T-helper 1 cell treated with Interleukin-12 subunit alpha and Interleukin-12 subunit beta and Interleukin-4 antibody, amounts not matched to agents 30 ng/mL and 1 ng/mL, for 36 hours (primary cell): ENCODE measurements around the gene CCDC82. TPM values are rescaled to one million over a fixed set of nuclear protein-coding genes. Genes with fewer than 3 reads are reported as not detected.

Source experiments
- intact Hi-C: fragments of 100-400 bp; cut with micrococcal nuclease; formaldehyde crosslinking; loops from one replicate; pipeline ENCODE4 v1.15.1; 2024
- total RNA-seq: library from RNA; stranded (reverse); gene quantifications from 2 replicates; pipeline ENCODE4 v1.2.3, GENCODE V29; 2022

CCDC82 gene
- total RNA-seq, 1 donor from 2014 or later = 33.0 TPM

DNA sequence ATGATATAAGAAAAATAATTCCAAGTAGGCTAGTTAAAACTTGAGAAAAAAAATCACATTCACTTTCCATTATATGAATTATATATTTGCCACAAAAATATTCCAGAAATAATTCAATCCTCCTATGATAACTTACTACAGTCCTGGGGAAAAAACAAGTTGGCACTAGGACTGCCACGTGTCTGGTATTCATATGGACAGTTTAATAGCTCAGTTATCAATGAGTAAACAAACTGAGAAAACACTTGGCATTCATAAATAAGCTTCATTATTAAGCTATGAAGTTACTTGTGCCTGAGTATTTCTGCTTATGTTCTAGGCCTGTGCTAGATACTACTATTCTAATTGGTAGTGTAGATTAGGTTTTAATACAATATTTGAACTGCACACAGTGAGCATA, 24.2 kb downstream of the CCDC82 start:
- intact Hi-C loops = no loop called here

DNA sequence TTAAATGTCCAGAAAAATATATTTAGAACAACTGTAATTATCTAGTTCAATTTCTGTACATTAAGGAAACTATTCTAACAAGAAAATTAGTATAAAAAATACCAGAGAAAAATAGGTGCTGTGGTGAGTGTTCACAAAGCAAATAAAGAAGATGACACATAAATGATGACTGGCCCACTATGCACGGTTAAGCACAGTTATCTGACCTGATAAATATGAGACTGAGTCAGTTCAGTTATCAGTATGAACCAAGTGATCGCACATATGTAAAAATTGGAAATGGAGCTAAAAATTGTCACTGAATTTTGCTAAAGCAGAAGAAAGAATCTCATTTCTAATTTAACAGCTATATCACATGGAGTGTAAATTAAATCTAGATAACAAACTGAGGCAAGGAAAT, 27.9 kb downstream of the CCDC82 start:
- intact Hi-C loops = no loop called here

DNA sequence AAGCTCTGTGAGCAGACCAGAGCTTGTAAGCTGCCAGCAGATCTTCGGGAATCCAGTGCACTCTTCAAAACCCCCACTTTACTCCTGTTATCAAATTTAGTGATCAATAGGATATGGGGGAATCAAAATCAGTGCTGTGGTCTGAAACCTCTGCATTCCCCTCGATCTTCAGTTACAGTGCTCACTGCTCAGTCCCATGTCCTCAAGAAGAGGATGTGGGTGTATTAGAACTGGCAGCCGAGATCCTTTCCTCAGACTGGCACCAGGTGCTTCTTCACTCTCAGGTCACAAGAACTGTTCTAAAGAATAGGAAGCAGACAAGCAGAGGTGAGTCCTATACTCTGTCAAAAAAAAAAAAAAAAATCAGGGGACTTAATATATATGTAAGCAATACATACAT, 31.4 kb downstream of the CCDC82 start:
- intact Hi-C loops = no loop called here

DNA sequence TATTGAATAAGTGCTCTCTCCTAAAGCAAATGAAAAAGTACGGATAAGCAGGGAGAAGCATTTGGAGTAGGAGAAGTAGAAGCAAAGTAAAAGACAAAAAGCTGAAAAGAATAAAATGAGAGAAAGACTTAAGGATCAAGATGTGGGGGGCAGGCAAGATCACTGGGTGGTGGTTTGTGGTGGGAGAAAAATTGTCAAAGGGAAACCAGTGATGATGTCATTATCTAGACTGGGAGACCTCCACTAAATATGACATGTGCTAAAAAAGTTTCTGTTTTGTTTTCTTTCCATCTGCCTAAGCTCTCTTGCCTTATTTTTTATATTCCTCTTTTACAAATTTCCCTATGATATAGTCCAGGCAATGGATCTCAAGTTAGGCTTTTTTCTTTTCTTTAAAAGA, 31.9 kb downstream of the CCDC82 start:
- intact Hi-C loops = no loop called here

DNA sequence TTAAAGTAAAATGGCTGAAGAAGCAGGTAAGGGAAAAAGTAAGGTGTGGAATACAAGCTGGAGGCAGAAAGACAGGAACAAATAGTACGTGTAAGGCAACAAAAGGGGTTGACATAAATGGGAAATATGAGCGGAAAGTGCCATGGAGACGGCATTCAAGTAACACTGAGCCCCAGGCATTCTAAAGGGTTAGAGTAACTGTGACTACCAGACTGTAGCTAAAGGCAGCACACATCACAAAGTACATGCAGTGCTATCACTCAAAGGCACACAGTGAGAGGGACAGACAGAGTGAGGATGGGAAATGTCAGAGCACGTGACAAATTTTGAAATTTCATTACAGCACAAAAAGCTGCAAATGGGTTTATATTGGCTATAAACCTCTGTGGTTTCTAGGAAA, 32.9 kb downstream of the CCDC82 start:
- intact Hi-C loops = no loop called here

DNA sequence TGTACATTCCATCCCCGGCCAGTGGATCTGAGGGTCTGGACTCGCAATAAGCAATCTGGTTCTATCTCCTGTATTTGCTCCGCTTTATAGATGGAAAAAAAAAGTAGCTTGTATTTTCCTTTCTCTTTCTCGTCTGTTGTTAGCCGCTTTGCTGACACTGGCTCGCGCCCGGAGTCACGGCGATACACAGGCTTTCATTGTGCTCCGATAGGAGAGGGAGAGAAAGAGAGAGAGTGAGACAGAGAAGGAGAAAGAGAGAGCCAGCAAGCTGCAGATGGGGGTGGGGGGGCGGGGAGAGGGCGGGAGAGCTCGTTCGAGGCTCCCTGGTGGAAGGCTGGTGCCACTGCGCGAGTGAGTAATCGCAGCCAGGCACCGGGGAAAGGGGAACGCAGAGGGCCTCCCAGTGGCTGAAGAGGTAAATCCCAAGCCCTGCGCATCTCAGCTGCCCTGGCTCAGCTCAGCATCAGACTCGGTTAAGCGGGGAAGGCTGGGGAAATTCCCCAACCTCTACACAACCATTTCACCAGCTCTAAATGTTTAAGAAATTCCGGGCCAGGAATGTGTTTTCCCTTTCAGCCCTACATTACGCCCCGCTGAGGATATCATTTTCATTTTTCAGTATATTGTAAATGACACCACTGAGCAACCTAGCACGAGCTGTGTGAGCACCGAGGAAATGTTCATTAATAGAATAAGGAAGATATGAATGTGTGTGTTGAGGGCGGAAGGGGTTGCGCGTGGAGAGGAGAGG, 46.6 kb downstream of the CCDC82 start, which contains the start of gene MAML2:
Gene MAML2, minus strand, starts transcription at position 235 of the 751 bp plus-strand sequence. CDS start 1,300 bp downstream, outside the sequence.
- intact Hi-C loops = loop anchor here (1.0 to 5.0 kb wide), 20 partner anchors 36 to 1800 kb away; partner anchors contain the start of genes CCDC82, ENDOD1, FAM76B and FUT4

DNA sequence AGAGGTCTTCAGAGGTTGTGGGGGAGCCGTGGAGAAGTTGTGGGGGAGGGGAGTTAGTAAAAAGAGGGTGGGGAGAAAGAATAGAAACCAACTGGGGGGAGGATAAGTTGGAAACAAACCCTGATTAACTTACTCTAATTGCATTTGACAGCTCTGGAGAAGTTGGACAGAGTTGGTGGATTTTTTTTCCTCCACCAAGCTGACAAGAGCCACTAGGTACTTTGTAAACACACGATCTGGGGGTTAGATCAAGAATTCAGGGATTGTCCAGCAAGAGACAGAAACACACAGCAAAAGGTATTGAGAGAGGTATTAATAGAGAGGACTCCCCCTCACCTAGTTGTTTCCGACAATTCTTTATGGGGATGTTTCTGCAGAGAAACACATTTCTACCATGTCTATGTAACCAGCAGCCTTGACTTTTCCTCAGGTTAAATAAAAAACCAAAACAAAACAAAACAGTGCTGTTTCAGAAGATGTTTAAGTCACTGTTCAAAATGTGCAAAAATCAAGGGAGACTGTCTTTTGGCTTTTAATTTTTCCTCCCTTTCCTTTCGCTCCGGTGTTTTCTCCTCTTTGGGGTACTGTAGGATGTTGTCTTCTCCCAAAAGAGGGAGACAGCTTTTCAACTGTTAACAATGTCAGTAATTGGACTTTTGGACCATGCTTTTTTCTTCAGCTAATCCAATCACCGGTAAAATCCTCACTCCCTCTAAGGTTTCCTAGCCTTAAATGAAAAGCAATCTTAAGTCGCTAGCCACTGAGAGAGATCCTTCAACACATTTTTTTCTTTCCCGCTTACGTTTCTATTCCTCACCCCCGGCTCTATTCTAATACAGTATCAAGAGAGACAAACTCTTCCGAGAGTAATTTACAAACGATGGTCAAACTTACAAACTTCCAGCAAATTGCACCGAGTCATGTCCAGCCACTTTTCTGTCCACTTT, 47.4 kb downstream of the CCDC82 start:
- intact Hi-C loops = loop anchor here (1.0 to 5.0 kb wide), 7 partner anchors 127 to 1799 kb away; partner anchors contain the start of genes ENDOD1, FUT4 and SESN3

DNA sequence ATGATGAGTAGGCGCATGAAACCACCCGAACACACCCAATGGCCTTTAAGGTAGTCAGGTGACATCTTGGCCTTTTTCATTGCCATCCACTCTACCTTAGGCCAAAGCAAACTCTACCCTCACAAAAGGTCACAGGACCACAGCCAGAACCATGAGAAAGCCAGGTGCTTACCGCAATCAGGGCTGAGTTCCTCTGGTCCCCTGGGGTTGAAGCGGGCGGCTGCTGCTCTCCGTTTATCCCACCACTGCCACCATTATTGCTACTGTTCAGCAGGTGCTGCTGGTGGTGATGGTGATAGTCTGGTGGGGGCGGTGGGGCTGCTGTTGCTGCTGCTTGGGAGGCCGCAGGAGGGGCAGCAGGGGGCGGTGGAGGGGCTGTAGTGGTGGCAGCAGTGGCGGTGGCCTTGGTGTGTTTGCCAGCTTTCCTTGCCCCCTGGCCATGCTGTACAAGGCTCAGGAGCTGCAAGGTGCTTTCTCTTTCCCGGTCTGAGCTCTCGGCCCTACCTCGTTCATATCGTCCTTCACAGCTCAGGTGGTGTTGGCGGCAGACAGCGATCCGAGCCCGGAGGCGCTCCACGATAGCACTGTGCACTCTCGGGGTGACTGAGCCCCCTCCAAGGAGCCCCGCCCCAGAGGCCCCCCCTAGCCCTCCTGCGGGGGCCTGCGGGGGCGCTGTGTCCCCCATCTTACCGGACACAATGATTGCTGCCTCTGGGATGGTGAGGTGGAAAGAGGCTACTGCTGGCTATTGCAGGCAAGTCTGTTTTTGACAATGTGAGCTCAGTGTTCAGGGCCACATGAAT, 48.3 kb downstream of the CCDC82 start:
- intact Hi-C loops = loop anchor here (1.0 to 5.0 kb wide), 10 partner anchors 8 to 1799 kb away; partner anchors contain the start of genes ENDOD1, FUT4 and SESN3

DNA sequence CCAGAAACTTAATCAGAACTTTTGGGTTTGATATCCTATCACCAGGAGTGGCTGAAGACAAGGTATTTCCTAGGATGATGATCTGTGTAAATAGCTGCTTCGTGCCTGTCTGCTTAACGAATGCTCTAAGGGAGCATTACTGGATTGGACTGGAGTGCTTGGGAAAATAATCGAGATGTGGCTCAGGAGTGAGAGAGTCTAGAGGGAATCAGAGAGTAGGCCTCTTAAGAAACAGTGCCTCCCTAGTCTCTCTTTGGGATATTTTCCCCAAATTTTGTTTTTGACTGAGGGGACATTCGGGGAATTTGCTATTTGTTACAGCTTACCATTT, 49.2 kb downstream of the CCDC82 start:
- intact Hi-C loops = loop anchor here (5.0 kb wide), 2 partner anchors 1108 to 1253 kb away; partner anchors contain the start of genes ENDOD1 and SESN3

DNA sequence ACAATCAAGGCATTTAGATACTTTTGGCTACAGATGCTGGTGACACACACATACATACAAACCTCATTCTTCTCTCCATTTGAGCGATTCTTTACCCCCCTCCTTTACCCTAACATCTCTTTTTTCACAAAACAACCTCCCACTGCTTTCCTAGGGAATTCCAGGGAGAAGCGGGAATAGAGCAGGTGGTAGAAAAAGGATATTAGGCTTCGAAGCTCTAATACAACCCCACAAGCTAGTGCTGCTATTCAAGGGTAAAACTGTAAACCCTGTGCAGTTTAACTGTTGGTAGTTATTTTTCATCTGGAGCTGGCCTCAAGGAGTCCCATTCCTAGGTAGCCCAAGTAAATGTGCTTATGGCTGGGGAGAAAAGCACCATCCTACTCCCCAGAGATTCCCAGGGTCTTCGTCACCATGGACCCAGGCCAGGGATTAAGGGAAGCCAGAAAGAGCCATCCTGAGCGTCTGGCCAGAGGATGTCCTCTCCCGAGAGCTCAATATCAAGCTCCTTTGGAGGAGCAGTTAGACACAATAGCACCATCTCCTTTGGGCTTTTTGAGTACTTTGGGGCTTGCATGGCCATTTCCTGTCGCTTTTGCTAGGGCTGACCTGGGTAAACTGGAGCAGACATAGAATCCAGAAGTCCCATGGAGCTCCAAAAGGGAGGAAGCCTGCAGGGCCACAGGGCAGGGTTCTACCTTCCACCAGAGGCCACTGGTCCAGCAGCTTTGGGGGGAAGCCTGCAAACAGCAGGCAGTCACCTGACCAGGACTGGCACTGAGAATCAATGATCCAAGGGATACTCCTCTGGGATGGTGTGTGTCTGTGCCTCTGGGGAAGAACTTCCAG, 49.8 kb downstream of the CCDC82 start:
- intact Hi-C loops = loop anchor here (1.0 to 5.0 kb wide), 5 partner anchors 25 to 1253 kb away; partner anchors contain the start of genes ENDOD1 and SESN3

DNA sequence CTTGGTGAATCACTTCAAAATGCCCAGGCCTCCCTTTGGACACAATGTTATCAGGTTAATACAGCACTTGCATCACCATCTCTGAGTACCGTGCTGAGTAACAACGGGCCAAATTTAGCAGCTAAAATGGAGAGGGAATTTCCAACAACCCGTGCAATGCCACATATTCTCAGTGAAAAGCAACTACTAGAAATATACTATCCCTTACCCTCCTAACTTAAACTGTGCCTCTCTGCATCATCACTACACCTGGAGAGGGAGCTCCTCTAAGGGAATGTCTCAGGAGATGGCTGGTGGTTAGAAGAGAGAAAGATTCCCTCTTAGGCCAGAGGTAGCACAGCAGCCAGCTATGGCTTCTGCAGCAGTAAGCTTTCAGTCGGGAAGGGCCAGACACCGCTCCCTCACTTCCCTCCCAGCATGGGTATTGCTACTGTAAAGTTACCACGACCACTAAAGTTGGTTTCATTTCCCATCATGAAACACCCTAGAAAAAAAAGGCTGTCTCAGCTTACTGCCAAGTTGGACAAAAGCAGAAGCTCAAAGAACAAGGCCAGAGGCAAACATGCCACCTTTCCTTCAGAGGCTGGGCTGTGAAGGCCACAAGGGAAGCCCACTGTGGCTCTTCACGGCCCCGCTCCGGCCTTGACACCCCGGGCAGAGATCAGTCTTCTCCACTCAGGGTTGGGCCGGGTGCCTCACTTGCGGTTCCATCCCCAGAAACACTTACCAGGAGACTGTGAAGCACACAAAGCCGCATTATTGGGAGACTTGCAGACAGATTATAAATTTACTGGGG, 50.6 kb downstream of the CCDC82 start:
- intact Hi-C loops = loop anchor here (1.0 to 2.0 kb wide), 3 partner anchors 24 to 548 kb away; no protein-coding TSS in a partner anchor

DNA sequence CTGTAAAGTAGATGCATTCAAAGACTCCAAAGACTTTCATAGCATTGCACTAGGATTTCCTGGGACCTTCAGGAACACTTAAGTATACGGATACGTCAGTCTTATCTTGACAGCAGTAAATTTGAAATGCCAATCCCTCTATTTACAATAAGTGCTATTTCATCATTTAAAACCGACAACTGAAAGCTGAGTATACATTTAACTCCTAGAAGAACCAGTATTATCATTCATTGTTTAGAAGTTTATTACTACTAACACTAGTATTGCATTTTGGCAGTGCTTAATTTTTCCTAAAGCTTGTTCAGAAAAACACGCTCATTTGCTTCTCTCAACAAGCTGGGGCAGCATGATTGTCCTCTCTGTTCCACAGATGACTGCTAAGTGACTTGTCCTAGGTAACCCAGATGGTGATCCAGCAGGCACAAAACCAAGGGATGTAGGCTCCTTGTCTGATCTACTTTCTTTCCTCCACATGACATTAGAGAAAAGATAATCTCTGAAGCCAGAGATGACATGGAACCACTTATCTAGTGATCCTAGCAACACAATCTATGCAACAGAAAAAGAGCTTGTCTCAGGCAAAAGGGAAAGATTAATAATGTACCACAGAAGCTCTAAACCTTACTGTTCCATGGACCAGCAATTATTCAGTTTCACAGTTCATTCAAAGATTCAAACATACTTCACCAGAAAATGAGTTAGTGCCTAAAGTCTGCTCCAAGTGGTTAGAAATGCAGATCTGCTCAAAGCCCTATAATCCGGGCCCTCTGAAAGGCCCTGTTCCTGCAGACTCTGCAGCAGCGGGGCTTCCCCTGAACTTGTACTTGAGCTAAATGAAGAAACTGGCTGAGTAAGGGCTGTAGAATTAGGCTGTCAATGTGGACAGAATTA, 51.9 kb downstream of the CCDC82 start:
- intact Hi-C loops = loop anchor here (2.0 kb wide), 1 partner anchor 23 kb away; no protein-coding TSS in a partner anchor

DNA sequence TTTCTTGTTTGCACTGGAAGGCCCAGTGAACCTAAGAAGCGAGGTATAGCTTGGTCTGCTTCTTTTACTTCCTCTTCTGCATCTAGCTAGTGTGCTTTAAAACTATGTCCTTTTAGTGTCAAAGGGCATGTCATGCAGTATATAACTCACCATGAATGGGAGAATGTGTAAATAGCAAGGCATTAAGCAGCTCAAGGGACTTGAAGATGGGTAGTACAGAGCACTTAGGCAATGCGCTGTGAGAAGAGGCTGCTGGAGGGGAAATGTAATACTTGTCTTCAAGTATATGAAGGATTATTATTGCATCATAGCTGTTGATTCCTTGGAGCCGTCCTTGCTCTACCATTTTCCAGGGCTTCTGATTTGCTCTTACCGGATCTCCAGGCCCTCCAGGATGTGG, 54.3 kb downstream of the CCDC82 start:
- intact Hi-C loops = no loop called here

DNA sequence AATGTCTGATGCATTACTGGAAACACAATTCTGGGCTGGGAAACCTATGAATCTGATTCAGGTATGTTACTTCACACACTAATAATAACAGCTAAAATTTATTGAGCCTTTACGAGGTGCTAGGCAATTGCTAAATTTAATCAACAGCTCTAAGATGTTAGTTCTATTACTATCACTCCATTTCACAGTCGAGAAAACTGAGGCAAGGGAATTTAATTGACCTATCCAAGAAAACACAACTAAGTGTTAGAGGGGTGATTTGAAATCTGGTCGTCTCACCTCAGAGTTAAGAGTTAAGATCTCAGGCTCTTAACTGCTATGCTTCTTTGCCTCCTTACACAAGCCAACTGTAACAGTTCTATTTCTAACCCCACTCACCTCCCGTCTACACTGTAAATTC, 55.5 kb downstream of the CCDC82 start:
- intact Hi-C loops = no loop called here

DNA sequence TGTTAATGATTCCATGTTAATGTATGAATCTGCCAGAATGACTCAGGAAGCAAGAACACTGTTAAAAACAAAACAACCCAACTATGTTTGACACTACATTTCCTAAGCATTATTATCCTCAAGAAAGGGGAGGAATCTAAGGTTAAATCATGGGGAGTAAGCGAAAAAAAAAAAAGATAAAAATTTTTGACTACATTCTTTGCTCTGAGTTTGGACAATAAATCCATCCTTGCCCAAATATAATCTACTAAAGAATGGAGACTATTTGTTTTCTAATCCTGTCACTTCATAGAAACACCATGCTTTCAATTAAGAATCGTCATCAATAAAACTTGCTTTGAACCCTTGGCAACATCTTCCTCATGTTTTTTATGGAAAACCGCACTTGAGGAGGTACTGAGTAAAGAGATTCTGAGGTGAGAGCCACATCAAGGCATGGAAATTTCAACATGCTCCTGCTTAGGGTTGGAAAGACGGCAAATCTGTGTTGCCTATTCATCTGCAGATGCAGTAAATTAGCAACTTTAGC, 56.5 kb downstream of the CCDC82 start:
- intact Hi-C loops = loop anchor here (1.0 kb wide), 1 partner anchor 8 kb away; no protein-coding TSS in a partner anchor

DNA sequence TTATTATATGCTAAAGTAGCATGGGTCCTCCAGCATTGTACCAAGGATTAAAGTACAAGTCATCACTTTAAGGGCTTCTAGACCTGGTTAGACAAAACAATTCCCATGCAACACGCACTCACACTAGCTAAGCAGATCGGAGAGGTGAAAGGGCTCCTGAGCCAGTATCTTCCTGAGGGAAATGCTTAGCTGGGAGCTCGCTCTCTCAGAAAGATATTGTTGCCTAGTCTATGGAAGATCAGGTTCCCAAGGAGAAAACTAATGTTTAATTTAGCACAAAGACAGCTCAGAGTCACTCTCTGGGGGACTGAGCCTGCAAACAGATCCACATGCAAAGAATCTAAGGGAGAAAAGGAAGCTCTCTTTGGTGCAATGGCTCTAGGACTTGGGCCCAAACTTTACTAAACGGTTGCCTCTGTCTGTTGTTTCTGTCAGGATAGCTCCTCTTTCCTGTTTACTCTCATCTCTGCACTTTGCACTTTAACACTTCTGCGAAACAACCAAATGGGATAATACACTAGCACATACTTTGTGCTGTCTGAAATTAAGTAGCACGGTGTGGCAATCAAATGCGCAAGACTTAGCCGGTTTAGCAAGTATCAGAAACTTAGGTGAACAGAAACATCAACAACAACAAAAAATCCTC, 57.5 kb downstream of the CCDC82 start:
- intact Hi-C loops = no loop called here

DNA sequence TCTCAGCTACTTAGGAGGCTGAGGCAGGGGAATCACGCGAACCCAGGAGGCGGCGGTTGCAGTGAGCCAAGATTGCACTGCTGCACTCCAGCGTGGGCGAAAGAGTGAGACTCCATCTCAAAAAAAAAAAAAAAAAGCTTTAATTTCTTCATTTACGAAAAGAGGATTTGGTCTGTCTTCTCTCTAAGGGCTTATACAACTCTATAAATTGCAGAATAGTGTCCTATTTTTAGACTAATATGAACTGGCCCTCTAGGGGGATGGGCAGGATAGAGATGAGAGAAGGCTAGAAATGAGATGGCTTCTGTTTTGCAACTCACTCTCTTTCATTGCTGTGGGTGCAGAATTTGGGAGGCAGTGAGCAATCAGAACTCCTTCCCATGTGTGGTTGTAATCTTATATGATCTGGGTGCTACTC, 58.0 kb downstream of the CCDC82 start:
- intact Hi-C loops = no loop called here
